ENCODE results near the gene MAGI2.

MAGI2 gene

GRCh38 chr7:78448911-78449310 is 1004.6 kb downstream of the MAGI2 start:
- DNase-seq = no peak

- DNase-seq = peak in 1 of 2 experiments; percentile 6
Measured at GRCh38 chr7:78444267-78444666, 1009.2 kb downstream of the MAGI2 start.

GRCh38 chr7:78443811-78444210 is 1009.7 kb downstream of the MAGI2 start:
- DNase-seq = peak in 1 of 2 experiments; percentile 14

GRCh38 chr7:78441737-78442136 is 1011.7 kb downstream of the MAGI2 start:
- DNase-seq = peak in 1 of 2 experiments; percentile 31

GRCh38 chr7:78438433-78438832 is 1015.0 kb downstream of the MAGI2 start:
- peak in 1 of 2 experiments; percentile 24 for DNase-seq

- DNase-seq = no peak
Measured at GRCh38 chr7:78437118-78437517, 1016.3 kb downstream of the MAGI2 start.

GRCh38 chr7:78435355-78435754 is 1018.1 kb downstream of the MAGI2 start:
- DNase-seq = no peak

GRCh38 chr7:78434281-78434680 is 1019.2 kb downstream of the MAGI2 start:
- DNase-seq = peak in 1 of 2 experiments; percentile 8

- DNase-seq = no peak
Measured at GRCh38 chr7:78433421-78433820, 1020.0 kb downstream of the MAGI2 start.

- no peak for DNase-seq
Measured at GRCh38 chr7:78429878-78430277, 1023.6 kb downstream of the MAGI2 start.

- DNase-seq = no peak
Measured at GRCh38 chr7:78427209-78427608, 1026.3 kb downstream of the MAGI2 start.

- DNase-seq = peak; percentile 41 to 71
Measured at GRCh38 chr7:78420001-78420400, 1033.5 kb downstream of the MAGI2 start.

GRCh38 chr7:78417180-78417853 is 1036.2 kb downstream of the MAGI2 start:
- DNase-seq = no peak

- DNase-seq = no peak
Measured at GRCh38 chr7:78413568-78413967, 1039.9 kb downstream of the MAGI2 start.

GRCh38 chr7:78412216-78412858 is 1041.1 kb downstream of the MAGI2 start:
- no peak for DNase-seq

- no peak for DNase-seq
Measured at GRCh38 chr7:78407031-78407430, 1046.4 kb downstream of the MAGI2 start.

GRCh38 chr7:78406531-78406930 is 1046.9 kb downstream of the MAGI2 start:
- no peak for DNase-seq

GRCh38 chr7:78402096-78402495 is 1051.4 kb downstream of the MAGI2 start:
- no peak for DNase-seq

GRCh38 chr7:78400038-78400437 is 1053.4 kb downstream of the MAGI2 start:
- no peak for DNase-seq

- no peak for DNase-seq
Measured at GRCh38 chr7:78399033-78399769, 1054.3 kb downstream of the MAGI2 start.

GRCh38 chr7:78398576-78398975 is 1054.9 kb downstream of the MAGI2 start:
- DNase-seq = no peak

- no peak for DNase-seq
Measured at GRCh38 chr7:78398081-78398480, 1055.4 kb downstream of the MAGI2 start.

GRCh38 chr7:78396210-78396609 is 1057.3 kb downstream of the MAGI2 start:
- DNase-seq = no peak

All from NCI-H524 (cell line).